Measurements from ENCODE around the gene TACR1.
"Not testable (repeated sequence)": the region's sequence is repeated elsewhere in the genome, so short reads cannot be mapped to it uniquely, and the experiment has no call there.

Gene TACR1

DNA sequence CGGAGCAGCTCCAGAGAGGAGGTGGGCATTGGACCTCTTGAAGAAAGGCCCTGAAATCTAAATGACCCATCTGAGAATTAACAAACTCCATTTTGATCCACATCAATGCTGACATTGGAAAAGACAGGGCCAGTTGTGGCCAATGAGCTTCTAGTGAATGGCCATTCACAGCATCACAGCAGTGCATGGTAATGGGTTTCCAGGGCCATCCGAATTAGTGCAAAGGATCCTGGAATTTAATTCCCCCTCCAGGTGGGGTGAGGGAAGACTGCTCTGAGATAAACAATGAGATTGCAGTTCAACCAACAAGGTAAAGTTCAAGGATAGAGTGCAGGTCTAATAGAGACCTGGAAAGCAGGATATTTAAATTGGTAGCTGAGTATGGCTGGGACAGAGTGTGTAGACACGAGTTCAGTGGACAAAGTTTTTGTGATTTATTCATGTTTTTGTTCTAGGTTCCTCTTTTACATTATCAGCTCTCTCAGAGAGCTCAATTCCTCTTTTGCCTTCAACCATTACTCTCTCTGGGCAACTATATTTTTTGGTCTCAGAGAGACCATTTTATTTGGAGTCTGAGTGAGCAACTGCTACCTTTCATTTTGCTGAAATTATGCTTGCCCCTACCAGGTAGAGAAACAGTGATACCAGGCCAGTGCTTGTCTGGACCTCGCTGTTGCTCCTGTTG, 5.0 kb downstream of the TACR1 start:
- DNase-seq = no peak

DNA sequence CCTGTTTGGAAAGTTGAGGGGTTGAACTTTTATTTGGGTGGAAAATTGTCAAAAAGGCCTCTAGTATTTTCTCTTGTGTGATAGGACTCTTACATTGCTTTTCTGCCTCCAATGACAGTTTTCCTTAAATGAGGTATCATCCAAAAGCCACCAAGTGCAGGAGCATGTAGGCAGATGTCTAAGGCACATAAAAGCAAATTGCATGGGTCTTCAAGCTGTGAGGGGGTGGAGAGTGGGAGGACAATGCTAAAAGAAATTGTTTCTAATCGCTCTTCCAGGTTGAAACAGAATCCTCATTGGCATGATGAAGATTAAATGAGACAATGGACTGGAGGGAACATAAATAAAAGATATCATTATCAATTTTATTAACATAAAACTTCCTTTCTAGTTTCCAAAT, 6.8 kb downstream of the TACR1 start:
- DNase-seq = no peak

DNA sequence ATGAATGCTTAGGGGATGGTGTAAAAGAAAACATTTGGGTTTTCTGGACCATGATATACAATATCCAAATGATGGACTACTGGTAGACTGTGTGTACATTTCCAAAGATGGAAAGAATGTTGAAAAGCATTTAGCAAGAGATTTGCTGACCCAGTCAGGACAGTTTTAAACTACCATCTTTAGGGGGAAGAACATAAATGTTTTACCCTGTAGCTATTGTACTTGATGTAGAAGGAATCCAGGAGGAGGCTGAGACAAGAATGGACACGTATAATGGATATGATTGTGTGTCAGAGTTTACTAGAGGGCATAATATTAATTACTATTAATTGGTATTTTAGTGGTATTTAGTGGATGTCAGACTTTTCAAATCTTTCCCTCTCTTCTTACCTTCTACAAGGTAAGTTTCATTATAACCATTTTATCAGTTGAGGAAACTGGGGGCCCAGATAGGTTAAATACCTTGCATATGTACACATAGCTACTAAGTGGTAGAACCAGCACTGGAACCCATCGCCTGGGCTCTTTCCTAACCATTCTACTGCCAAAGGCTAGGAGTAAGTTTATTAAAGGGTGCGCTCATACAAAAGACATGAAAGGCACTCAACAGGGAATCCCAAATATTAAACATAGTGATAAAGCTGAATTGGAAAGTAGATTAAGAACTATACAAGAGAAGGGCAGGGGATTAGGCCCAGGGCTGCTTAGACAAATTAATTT, 8.9 kb downstream of the TACR1 start:
- DNase-seq = no peak

DNA sequence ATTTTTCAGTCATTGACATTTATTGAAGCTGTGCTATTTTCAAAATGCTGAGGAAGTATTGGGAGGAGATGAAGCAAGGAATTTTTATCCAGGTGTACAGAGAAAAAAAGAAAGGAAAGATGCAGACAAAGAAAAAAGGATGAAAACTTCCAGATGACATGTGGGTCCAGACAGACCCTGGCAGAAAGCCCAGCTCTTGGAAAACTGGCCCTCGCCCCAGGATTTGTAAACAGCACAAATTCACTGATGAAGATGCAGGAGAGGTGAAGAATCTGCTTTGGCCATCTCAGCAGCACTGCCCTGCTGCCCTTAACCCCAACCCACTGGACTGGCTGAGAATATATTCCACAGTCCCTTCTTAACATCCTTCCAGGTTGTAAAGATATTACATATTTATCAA, 12.5 kb downstream of the TACR1 start:
- DNase-seq = no peak

DNA sequence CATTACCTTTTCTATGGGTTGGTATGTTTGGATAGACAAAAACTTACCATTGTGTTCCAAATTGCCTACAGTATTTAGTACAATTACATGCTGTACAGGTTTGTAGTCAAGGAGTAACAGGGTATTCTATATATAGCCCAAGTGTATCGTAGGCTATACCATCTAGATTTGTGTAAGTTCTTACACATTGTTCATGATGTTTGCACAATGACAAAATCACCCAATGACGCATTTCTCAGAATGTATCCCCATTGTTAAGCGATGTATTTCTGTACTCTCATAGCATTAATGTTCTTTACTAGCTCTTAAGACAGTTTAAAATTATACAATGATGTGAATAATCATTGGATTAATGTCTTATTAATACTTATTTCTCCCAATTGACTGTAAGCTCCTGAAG, 16.7 kb downstream of the TACR1 start:
- no peak for DNase-seq

DNA sequence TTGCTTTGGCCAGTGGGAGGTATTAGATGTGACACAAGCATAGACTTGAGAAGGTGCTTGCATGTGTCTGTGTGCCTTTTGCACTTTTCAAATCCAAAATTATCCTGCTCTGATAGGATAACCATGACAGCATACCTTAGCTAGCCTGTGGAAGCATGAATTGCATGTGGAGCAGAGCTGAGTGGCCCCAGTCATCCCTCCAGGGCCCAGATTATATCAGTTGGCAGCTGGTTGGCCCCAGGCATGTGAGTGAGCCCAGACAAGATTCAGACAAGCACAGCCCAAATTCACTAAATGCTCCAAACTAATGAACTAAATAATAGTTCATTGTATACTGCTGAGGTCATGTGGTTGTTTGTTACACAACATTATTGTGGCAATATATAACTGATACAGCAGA, 18.8 kb downstream of the TACR1 start:
- no peak for DNase-seq

DNA sequence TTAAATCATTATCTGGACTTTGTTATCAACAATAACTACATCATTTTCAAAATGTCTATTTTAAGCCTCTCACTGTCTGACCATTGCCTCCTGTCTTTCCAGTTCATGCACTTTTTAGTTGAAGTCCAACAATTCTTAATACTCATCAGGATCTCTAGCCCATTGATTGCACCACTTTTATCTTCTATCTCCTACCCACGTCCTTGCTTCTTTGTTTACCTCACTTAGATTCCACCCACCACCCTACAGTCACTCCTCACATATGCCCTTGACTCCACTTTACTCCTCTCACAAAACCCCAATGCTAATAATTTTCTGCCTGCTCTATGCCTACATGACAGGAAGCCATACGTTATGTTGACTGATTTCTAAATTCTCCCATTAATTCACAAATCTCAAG, 21.9 kb downstream of the TACR1 start:
- DNase-seq = no peak

DNA sequence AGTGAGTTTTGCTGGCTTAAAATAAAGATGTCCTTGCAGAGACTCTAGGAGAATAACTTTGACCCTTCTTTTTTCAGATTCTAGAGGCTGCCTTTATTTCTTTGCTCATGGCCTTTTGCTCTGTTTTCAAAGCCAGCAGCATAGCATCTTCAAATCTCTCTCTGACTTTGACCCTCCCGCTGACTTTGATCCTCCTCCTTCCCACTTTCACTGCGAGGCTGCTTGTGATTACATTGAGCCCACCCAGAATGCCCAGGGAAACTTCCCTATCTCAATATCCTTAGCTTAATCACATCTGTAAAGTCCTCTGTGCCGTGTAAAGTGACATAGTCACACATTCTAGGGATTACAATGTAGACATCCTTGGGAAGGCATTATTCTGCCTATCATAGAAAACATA, 23.9 kb downstream of the TACR1 start:
- DNase-seq = no peak

DNA sequence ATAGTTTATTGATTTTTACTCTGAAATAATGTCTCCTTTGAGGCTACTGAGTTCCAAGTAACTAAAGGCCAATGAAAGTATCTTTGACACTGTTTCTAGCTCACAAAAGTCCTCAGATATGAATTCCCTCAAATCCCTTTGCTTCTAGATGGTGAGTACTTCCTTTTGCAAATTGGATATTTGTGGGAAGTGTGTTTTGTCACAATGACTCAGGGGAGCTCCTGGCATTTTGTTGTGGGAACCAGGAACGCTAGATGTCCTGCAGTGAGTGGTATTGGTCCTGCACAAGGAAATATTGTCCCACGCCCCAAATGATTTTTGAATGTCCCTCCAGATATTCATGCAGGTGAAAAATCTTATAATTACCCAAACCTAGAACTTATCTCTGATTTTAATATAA, 24.3 kb downstream of the TACR1 start:
- no peak for DNase-seq

DNA sequence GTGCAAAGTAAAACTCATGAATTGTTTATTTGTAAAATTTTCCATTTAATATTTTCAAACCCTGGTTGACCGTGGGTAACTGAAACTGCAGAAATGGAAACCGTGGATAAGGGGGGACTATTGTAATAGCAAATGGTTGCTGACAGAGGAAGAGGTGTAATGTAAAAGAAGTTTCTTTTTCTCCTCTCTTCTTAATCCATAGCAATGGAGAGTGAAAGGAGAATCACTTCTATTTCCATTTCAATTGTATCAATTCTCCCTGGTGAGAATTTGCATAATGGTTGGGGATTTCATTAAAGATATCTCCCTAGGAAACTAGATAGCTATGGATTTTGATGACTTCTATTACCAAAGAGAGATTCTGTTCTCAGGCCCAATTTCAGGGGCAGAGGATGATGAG, 24.8 kb downstream of the TACR1 start:
- DNase-seq = no peak

DNA sequence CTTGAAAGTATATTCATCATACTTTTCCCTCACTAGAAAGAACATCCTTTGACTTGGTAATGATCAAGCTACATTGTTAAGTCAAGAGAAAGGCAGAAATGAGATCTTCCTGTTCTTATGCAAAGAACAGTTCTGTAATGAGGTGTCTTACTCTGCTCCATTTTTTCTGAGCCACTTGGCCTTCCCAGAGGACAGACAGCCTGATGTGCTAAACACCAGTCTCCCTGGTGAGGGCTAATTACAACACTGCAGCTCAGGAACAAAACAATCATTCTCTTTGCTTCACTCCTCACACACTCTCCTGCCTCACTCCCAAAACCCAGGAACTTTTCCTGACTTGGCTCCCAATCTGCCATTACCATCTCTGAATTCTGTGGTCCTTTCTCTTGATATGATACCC, 25.6 kb downstream of the TACR1 start:
- no peak for DNase-seq

DNA sequence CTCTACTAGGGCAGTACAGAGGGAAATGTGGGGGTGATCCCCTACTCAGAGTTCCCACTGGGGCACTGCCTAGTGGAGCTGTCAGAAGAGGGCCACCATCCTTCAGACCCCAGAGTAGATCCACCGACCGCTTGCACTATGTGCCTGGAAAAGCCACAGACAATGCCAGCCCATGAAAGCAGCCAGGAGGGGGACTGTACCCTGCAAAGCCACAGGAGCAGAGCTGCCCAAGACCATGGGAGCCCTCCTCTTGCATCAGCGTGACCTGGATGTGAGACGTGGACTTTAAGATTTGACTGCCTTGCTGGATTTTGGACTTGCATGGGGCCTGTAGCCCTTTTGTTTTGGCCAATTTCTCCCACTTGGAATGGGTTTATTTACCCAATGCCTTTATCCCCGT, 27.9 kb downstream of the TACR1 start:
- not testable (repeated sequence) for DNase-seq

DNA sequence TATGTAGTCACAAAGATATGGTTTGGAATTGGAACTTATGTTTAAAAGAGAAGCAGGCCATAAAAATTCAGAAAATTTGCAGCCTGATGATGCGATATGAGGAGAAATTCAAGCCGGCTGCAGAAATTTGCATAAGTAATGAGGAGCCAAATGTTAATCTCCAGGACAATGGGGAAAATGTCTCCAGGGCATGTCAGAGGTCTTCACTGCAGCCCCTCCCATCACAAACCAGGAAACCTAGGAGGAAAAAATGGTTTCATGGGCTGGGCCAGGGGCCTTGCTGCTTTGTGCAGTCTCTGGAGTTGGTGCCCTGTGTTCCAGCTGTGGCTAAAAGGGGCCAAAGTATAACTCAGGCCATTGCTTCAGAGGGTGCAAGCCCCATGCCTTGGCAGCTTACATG, 28.4 kb downstream of the TACR1 start:
- DNase-seq = no peak

DNA sequence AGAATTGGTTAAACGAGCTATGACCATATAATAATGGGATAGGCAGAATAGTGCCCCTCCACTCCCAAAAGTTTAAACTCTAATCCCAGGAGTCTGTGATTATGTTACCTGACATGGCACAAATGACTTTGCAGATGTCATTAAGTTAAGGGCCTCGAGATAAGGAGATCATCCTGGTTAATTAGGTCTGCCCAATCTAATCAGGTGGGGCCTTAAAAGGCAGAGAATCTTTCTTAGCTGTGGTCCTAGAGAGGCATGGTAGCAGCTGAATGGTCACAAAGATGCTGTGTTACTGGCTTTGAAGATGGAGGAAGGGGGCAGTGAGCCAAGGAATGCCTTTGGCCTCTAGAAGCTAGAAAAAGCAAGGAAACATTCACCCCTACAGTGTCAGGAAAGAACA, 31.1 kb downstream of the TACR1 start:
- no peak for DNase-seq

DNA sequence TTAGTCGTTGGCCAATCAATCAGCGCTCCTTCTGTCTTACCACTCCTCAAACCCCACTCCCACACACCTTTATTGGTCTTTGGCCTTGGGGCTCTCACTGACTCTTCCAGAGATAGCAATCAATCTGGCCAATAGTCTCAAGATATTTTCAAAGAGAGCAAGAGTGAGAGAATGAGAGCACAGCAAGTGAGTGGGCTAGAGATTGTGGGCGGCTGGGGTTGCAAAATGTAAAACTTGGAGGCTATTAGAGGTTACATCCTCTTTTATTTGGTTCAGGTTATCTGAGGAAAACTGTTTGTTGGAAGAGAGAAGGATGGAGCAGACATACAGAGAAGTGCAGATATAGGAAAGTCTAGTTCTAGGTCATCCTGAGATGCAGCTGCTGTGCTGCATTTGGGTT, 32.8 kb downstream of the TACR1 start:
- no peak for DNase-seq

DNA sequence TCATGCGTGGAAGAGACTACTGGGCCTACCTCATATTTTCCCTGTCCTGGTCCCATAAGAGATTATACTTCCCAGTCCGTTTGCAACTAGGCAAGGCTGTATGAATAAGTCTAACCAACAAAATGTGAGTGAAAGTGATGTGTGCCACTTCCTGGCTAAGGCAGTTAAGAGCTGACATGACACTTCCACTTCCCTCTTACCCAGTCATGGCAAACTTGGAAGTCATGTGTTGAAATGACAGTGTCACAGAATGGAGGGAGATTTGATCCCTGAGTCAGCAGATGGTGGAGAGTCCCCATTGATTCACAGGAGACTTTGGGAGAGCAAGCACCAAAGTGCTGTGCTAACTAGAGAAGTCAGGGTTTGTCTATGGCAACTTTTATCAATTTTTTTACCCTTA, 36.4 kb downstream of the TACR1 start:
- DNase-seq = no peak

DNA sequence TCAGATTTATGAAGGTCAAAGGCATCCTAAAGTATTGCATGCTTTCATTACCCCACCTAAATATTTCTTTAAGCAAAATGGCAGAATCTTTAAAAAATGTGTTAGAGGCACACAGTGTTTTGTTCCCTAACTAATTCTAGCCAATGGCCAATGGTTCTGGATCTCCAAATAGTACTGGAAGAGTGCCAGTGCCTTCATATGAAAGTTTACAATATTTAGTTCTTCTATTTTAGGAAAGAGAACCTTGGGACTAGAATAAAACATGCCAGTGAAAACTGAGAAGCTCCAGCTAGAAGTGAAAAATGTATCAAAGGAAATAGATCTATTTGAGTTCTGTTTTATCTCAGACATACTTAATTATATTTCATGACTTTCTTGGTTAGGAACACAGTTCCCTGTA, 37.1 kb downstream of the TACR1 start:
- no peak for DNase-seq

DNA sequence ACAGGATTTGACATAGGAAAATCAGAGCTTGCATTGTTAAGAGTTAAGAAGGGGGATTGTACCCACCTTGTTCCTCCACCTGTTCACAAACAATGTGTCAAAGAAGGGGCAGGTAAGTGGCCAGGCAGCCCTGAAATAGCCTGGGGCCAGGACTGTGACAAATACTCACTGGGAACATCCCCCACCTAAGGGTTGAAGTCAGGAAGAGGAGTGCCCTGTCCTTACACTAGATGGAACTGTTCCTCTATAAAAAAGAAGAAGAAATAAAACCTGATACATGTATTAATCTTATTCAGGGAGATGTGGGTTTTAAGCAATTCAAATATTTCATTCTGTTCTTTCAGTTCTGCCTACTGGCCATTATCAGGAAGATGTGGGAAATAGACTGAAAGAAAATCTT, 41.9 kb downstream of the TACR1 start:
- no peak for DNase-seq

DNA sequence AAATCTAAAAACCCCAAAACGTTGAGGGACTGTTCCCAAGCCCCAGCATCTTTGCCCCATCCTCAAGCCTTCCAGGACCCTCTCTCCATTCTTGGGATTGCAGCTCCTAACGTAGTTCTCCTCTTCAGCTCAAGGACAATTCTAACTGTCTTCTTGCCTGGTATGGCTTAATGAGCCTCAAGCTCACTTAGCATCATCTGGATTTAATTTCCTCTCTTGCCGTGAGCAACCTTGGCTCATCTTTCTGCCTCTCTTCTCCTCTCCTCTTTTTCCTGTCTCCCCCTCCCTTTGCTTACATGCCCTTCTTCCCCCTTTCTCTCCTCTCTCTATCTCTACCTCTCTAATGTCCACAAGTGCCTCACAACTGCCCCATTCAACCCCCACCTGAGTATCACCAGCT, 44.2 kb downstream of the TACR1 start:
- DNase-seq = no peak

DNA sequence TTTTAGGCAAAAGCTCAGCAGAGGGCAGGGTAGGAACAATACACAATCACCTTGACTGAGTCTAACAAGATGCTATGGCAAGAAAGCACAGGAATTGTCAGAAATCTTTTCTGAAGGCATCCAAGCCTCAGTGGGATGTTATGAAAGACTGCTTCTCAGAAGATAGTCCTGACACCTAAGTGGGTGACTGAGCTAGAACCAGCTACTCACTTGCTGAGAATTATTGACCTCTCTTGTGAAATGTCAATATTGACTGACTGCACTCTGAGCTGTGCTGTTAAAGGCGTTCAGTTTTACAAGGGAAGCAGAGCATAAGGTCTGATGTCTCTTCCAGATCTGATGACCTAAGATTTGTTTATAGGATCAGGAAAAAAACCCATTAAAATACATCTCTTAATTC, 46.1 kb downstream of the TACR1 start:
- DNase-seq = no peak

DNA sequence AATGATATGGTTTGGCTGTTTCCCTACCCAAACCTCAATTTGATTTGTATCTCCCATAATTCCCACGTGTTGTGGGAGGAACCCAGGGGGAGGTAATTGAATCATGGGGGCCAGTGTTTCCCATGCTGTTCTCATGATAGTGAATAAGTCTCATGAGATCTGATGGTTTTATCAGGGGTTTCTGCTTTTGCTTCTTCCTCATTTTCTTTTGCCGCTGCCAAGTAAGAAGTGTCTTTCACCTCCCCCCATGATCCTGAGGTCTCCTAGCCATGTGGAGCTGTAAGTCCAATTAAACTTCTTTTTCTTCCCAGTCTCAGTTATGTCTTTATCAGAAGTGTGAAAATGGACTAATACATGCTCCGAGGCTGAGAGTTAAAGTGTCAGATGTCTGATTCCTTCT, 47.1 kb downstream of the TACR1 start:
- DNase-seq = not testable (repeated sequence)

DNA sequence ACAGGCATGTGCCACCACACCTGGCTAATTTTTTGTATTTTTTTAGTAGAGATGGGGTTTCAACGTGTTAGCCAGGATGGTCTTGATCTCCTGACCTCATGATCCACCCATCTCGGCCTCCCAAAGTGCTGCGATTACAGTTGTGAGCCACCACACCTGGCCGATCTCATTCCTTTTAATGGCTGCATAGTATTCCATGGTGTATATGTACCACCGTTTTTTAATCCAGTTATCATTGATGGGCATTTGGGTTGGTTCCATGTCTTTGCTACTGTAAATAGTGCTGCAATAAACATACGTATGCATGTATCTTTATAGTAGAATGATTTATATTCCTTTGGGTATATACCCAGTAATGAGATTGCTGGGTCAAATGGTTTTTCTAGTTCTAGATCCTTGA, 51.4 kb downstream of the TACR1 start:
- DNase-seq = not testable (repeated sequence)

DNA sequence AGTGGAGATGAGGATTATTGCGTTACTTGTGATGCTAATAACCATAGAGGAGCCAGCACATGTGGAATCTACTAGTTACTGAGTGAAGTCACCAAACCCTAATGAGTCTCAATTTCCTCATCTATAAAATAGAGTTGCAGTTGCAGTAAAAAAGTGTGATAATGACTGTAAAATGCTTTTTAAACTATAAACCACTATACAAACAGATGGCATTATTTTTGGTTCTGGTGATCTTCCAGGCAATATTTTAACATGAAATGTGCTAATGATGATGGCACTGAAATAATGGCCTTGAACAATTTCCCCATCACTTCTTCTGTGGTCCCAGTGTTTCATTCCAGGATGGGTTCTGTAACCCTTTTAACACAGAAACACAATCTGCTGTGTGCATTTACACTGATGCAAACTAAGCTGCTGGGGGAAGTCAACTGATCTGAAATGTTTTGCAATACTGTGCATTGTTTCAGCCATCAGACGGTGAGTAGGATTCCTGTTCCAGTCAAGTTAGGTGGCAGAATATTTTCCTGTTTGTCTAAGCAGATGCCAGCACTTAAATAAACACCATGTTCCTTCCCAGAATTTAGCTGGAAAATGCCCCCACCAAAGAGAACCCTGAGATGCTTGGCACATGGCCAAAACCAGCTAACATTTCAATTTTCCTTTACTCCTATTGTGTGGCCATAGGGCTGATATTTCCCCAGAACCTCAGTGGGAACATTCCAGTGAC, 52.6 kb downstream of the TACR1 start:
- DNase-seq = no peak

DNA sequence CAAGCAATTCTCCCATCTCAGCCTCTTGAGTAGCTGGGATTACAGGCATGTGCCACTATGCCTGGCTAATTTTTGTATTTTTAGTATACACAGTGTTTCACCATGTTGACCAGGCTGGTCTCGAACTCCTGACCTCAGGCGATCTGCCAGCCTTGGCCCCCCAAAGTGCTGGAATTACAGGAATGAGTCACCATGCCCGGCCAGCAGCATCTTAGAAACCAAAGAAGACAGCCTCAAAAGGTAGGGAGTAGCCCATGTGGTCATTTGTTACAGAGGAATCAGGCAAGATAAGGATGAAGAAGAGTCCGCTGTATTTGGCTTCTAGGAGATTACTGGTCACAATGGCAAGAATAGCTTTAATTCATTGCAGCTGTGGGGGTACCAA, 53.1 kb downstream of the TACR1 start:
- not testable (repeated sequence) for DNase-seq
